NCI-H2081 treated with DMSO at 0.1 percent for 48 hours (cell line): ENCODE results near the gene PTPRE.

Experiments used
- DNase-seq: peaks from one replicate; lab custom pipeline; 2025; lab: John Stamatoyannopoulos, UW

PTPRE gene

DNA sequence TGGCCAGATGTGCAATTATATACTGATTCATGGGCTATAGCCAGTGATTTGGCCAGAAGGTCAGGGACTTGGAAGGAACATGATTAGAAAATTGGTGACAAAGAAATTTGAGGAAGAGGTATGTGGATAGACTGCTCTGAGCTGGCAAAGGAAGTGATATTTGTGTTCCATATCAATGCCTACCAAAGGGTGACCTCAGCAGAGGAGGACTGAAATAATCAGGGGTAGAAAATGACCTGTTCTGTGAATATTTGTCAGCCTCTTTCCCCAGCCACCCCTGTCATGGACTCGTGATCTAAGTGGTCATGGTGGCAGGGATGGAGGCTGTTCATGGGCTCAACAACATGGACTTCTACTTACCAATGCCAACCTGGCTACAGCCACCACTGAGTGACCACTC, 47.0 kb downstream of the PTPRE start:
- DNase-seq = no peak

DNA sequence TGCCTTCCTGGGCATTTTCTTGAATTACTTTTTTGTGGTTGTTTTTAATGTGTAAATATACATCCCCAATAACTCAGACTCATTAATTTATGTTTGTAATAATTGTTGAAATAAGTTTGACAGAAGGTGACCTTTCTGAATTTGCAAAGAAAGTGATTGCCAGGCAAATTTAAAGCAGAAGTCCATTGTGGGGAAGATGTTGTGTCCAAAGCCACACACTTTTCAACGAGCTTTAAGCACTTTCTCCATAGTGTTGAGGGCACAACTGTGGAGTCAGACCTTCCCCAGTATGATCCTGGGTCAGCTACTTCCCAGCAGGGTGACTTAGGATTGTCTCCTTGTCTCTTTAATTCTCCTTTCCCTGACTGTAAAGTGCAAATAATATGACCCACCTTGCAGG, 52.5 kb downstream of the PTPRE start:
- DNase-seq = no peak

DNA sequence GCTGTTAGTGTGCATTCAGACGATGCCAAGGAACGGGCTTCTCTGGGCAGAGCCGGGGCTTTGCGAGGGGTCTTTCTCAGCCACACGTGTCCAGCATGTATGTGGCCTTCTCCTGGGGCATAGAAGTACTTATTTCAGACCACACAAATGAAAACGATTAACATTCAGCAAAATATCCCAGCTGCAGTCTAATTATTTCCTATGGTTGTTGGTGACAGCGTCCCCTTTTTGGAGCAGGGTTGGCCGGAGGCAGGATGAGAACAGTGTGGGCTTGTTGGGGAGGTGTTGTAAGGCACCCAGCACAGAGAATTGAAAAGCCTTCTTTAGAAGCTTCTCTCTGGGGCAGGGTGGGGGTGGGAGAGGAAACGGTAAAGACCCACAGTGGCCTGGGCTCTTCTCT, 54.2 kb downstream of the PTPRE start:
- DNase-seq = no peak

DNA sequence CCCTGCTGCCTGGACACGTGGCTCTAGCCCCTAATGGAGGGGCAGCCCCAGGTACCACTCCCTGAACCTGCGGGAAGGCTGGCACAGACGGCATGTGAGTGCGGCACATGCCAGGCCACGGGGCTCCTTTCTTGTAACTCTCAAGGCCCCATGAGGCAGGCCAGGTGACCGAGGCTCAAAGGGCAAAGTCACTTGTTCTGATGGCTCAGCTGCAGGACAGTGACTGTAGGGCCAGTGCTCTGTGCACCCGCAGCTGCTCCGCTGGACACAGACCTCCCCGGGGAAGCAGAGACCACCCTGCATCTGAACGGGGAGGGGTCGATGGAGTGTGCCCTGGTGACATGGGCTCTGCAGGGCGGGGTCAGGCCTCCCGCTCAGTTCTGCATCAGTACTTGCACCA, 55.3 kb downstream of the PTPRE start:
- DNase-seq = no peak

DNA sequence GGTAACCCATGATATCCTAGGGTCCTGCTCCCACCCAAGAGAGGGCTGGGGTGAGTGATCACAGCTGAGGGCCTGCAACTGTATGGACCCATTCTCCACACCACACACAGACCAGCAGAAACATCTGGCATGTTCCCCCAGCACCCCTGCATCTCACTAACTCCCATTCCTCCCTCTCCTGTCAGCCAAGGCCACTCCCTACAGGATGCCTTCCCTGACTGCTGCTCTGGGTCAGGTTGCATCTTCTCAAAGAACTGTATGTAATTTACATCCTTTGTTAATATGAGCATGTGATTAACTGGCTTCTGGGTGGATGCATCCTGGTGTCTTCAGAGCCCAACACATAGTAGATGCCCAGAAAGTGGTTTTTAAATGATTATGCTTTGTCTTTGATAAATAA, 56.2 kb downstream of the PTPRE start:
- no peak for DNase-seq

DNA sequence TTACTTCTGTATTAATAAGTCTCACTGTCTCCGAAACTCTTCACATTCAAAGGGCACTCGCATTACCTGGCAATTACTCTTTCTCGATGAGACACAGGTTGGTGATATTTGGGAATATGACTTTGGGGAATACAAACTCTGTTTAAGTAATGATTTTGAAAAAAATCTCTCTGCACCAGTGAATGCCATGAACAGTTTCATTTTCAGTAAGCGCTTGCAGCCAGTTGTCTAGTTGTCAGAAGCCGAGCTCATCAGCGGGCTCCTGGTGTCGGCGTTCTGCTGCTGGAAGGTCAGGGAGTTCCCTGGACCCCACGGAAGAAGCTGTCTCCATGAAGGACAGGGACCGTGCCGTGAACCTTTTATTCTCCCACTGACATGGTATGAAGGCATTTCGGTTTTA, 57.7 kb downstream of the PTPRE start:
- DNase-seq = no peak

DNA sequence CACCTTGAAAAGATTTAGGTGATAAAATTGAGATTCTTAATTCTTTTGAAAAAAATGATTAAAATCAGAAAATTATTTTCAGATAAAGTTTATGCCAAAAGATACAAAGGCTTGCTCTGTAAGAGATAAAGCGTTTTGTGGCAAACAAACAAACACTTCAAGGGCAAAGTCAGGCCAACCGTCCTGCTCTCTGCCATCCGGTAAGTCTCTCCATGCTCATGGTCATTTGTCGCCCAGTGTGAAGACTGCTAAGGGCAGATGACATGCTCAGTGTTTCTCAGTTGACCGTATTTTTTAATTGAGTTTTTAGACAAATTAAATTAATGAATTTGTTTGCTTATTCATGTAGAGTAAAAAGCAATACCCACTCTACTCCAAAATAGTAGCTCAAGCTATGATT, 60.0 kb downstream of the PTPRE start:
- DNase-seq = no peak

DNA sequence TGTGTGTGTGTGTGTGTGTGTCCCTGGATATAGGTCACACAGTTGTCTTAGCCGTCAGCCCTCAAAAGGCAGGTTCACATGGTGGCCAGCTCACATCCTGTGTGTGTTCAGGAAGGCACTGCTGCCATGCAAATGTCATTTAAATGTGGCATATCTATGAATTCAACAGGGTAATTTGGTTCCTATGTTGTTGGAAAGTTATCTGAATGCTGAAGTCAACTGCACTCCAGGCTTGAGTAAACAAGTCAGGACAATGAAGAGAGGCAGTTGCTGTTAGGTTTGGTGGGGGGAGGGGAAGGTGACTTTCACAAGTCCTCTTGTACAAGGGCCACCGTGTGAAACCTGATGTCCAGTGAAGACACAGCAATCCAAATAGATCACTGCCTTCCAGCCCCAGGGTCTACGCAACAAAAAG, 61.1 kb downstream of the PTPRE start:
- DNase-seq = no peak

DNA sequence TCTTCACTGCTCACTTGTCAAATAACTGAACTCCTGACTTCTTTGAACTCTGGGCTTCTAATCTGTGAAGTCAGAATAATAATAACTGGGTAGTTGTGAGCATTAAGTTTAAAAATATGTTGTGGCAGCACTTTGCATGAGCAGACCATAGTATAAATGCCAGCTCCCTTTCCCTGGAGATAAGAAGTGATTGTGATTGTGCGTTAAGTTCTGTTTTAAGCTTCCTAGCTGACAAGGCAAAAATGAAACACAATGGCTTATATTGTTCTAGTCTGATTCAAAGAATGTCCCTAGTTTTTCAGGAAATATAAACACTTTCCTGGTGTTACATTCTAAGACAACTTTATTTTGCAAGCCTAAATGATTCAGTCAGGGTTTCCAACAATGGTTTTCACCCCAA, 61.8 kb downstream of the PTPRE start:
- DNase-seq = no peak

DNA sequence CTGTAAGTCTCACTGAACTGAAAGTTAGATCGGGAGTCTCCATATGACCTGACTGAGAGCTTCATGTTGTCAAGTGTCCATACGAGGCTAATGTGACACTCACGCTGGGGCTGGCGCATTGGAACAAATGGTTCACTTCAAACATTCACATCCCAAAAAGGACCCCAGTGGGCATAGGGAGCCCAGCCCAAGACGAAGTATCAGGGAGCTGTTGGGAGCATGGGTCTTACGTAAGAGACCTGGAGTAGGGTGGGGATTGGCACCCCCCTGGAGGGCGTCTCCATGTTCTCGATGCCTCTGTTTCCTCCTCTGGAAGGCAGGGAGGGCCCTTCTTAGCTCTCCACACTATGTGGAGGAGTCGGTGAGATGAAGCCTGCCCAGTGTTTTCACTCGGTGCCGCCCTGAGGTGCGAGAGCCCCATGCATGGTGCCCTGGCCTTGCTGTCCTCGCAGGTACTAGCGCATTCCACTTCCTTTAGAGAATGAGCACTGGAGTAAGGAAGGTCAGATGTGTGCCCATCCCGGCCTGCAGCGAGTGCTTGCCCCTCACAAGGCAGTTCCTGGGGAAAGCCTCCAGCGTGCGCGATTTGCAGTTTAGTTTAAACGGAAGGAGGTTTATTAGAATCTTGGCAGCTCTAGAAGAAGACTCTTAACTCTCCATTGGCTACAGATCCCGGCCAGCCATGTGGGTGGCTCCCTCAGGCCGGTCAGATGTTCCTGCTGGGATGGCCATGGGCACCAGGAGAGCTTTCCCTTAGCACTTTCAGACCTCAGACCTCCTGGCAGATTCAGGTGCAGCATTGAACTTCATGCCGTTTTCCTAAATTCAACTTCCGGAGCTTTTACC, 64.4 kb downstream of the PTPRE start:
- no peak for DNase-seq

DNA sequence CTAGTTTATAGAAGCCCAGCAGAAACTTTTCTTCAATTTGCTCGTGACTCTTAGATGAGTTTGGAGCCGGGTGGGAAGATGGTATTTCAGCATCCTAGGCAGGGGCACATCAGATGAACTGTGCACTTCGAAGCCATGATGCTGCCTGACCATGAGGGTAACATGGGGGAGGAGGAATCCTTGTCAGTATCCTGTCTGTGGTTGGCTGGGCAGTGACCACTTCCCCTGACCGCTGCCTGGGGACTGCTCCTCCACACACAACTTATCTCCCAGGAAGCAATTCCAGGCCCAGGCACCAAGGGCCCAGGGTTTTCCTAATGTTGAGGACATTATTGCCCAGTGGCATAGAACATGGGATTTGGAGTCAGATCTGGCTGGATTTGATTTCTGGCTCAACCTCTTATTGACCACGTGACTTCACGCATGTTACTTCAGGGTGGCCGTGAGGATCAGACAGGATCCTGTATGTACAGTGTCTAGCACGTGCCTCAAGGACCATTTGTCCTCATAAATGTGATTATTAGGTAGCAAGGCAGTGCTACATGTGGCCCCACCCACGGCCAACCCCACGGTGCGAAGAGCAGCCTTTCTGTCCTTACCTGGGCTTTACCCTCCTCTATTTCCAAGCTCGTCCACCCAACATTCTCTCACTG, 65.2 kb downstream of the PTPRE start:
- no peak for DNase-seq

DNA sequence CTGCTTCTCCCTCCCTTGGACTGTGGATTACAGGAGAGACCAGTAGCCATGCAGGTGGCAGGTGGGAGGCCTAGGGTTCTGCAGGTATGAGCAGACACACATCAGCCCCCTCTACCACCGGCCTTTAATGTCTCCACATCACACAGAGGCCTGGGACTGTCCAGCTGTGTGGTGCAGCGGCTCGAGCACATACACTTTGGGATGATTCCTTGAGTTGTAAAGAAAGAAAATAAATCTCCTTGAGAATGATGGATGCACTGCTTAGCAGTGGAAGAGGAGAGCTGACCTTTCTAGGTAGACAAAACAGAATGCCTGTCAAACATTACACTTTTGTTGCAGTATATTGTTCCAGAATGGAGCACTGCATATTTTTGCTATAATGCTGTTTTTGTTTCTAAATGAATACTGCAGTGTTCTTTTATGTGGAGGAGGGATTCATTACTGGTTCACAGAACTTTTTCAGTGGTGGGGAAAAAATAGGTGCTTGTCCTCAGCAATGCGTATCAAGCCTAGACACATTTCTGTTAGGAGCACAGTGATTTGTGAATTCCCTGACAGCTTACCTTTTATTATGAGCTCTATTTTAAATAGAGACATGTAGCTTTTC, 66.0 kb downstream of the PTPRE start:
- DNase-seq = no peak

DNA sequence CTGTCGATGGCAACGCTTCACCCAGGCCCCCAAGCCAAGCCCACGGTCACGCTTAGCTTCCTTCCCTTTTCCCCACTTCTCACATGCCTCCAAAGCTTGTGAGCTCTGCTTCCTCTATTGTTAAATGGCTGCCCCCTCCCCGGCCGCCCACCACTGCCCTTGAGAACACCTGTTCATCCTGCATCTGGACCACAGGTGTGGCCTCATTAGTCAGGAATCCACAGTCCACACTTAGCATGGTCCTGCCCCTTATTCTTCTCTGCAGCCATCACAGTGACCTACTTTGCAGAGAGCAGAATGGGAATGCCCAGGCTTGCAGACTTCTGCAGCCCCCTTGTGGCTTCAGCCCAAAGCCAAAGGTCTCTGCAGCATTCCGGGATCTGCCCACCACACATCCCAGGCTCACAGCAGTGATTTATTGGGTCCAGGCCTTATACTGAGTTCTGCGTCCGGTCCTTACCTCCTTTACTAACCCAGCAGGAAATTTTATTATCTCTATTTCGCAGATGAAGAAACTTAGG, 66.9 kb downstream of the PTPRE start:
- DNase-seq = no peak

DNA sequence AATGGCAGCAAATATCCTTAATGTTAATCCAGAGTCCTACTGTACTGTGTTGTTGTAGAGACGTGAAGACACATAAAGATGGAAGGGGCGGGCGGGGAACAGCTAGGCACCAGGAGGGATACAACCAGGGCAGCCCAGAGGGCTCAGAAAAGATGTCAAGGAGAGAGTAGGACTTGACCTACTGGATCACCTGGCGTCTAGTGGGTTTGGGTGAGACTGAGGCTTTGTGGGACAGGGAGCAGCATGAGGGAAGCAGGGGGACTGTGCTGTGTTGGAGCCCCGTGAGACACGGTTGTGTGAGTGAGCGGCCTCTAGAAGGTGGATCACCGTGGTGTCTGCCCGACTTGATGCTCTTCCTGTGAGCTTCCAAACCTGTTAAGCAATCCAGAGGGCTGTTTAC, 68.0 kb downstream of the PTPRE start:
- no peak for DNase-seq

DNA sequence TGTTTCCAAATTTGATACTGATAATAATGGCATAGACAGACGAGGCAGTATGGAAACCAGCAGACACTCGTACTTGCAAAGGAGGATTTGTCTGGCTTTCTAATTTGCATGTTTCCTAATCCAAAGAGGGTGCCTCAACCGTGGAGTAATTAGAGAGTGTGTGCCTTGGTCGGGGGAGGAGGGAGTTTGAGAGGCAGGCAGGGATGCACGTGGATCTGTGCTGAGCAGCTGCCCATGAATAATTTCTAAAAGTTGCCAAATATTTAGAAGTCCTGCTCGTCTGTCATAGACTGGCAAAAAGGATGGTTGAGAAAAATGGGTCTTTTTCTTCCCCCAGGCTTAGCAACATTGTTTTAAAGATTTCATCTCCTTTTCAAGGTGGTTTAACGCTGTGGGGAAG, 69.4 kb downstream of the PTPRE start:
- no peak for DNase-seq

DNA sequence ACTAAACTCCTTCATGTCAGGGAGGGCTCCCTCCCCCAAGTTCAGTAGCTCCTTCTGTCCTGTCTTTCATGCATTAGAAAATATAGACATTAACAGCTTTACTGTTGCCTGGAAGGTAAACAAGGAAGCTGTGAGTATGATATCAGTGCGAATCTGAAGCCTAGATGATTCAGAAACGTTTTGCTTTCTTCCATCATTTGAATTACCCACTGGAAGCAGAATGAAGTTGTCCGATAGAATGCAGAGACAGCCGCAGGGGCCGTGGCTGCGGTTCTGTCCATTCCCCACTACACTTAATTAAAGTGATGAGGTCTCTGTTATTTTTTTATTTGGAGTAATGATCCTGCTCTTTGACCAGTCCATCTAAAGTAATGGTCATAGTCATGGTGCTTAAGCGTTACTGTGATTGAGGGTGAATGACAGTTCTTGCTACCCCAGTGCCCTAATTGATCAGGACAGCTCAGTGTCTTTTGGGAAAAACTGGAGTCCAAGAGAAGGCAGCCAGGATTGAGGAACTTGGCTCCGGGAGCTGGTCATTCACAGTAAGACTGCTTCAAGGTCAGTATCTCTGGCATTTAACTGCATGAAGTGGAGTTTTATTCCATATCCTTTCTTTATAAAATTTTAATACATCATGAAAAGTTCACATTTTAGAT, 69.9 kb downstream of the PTPRE start:
- no peak for DNase-seq

DNA sequence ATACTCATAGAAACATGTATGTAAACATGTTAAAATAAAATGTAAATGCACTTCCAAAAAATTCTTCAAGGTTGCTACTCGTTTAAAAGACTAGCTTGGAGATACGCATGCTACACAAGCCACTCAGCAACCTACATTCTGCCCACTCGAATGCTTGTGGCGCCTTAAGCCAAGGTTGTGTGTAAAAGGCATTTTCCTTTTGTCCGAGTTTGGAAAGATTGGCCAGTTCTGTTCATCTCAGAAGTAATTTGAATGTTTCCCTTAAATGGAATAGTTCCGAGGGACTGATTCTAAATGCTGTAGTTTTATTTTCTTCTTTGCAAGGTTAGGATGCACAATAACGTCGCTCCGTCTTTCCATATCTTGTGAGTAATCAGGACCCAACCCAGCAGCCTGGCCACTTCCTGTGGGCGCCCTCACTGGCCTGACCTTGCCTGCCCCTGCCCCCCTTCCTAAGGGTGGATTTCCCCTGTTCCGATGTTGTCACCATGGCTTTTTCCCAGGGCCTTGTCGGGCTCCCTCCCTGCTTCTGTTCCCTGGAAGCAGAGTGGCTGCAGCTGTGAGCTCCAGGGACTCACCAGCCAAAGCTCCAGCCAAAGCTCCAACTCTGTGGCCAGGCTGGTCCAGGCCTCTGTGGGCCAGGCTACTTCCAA, 70.6 kb downstream of the PTPRE start:
- no peak for DNase-seq

DNA sequence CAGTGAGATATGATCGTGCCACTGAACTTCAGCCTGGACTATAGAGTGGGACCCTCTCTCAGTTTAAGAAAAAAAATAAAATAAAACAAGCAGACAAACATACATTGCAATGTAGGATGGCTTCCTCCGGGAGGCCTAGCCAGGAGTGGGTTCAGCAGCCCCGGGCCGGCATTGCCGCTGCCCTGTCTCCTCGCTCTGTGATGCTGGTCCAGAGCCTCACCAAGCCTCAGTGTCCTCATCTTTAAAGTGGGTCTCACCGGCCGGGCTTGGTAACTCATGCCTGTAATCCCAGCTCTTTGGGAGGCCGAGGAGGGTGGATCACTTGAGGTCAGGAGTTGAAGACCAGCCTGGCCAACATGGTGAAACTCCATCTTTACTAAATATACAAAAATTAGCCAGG, 71.6 kb downstream of the PTPRE start:
- DNase-seq = no peak

DNA sequence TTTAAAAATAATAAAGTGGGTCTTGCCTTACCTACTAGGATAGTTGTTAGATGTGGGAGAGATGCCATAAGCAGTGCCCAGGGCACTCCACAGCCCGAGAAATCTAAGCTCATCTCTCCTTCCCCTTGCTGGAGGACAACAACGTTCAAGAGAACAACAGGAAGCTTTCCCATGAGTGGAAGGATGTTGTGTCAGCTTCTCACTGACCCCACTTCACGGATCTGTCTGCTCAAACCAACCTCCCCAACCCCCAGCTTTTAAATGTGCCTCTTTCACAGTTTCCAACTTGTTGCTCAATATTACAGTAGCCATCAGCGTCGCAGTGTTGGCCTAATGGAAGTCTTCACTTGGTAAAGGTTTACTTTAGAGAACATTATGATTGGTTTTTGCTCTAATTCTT, 72.1 kb downstream of the PTPRE start:
- DNase-seq = no peak

DNA sequence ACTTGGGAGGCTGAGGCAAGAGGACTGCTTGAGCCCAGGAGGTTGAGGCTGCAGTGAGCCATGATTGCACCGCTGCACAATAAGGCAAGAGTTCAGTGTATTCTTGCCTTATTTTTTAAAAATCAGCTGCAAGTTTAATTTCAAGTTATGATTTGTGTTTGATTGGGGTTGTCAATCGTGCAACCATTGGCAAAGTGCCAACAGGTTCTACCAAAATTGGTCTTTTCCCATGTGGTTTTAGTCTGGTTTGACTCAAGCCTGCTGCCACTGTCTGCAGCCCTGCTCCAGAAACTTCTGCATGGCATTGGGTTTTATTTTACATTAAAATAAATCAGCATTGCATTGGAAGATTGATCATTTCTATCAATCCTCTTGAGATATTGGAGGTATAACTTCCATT, 72.7 kb downstream of the PTPRE start:
- DNase-seq = no peak

DNA sequence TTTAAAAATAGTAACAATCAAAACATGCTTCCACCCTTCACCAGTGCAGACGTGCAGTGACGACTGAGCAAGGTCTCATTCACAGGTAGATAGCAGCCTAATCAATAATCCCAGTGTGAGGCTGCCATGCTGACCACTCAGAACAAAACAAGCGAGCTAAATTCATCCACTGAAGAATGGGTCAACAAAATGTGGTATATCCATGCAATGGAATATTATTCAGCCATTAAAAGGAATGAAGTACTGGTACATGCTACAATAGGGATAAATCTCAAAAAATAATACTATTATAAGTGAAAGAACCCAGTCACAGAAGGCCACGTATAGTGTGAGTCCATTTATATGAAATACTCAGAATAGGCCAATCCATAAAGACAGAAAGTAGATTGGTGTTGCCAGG, 74.0 kb downstream of the PTPRE start:
- DNase-seq = no peak

DNA sequence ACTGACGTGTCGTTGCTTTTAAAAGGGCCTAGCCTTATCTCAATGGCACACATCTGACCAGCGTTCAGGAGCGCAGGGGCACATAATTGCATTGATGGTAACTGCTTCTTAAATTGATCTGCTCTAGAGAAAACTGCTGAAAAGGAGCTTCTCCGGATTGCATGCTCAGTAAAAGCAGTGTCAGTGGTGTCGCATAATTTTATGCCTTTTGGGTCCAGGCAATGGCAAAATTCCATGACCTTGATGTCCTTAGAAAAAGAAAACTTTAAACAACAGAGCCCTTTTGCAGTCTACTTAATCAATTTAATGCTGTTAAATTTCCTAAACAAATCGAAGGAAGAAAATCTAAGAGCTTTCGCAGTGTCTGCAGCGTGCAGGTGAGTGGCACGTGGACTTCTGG, 75.7 kb downstream of the PTPRE start:
- DNase-seq = no peak
